Measurements from ENCODE around the gene LRRC8A. TPM values are rescaled to one million over a fixed set of nuclear protein-coding genes. Genes with fewer than 3 reads are reported as not detected.
"Not testable (repeated sequence)": the region's sequence is repeated elsewhere in the genome, so short reads cannot be mapped to it uniquely, and the experiment has no call there.

LRRC8A gene
- total and polyA plus RNA-seq, 5 donors, result 22.5 to 49.8 (median 28.0) TPM

DNA sequence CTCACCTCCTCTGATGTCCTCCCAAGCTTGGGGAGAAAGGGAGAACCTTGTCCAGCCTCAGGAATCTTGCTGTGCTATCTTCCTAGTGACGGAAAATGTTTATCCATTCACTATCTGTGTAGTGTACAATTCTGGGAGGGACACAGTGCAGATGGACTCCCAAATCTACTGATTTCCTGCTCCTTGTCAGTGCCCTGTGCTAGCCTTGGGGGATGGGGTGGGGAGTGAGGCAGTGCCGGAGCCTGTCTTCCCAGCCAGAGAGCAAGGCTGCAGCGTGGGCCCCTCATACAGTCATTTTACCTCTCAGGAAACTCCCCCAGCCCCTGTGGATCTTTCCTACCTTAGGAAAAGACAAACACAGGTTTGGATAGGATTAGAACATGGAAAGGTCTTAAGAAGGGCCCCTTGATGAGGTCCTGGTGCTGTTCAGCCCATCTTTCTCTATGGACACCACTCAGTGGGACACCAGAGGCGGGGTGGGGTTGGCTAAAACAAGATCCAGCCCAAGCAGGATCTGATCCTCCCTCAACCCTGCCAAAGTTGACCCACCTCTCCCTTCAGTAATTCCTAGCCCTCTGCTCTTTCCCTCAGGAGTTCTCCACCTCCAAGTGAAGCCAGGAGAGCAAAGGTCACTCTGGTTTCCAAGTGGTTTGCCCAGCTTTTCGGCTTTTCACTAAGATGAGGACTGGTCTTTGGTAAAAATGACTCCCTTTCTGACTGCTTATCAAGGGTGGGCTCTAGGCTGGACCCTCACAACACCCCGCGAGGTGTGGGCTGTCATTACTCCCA is 62.1 kb downstream of the LRRC8A start:
- intact Hi-C loops (cut with DNase I), result no loop called here
- WGBS, result 87% methylated on average over 7 of the region's 7 CpGs
- no peaks in the 10 kb centered on the region for H3K27me3 ChIP-seq (ENCODE audit: control insufficient read depth, insufficient read depth)
- DNase-seq, result no peak
- no peaks in the 10 kb centered on the region for H3K9me3 ChIP-seq (ENCODE audit: control insufficient read depth, low read length)
- peaks cover 7% of the 10 kb centered on the region for H3K4me1 ChIP-seq (ENCODE audit: control insufficient read depth, insufficient read depth, low read length)
- H3K4me3 ChIP-seq (ENCODE audit: low read length), result no peak overlapping the region
- H3K27ac ChIP-seq (ENCODE audit: low read length), result no peak overlapping the region
- ATAC-seq, result no peak

GRCh38 chr9:128944966-128945365 is 63.0 kb downstream of the LRRC8A start:
- H3K27ac ChIP-seq (ENCODE audit: low read length); H3K9me3 ChIP-seq (ENCODE audit: control insufficient read depth, low read length); H3K4me3 ChIP-seq (ENCODE audit: low read length); H3K27me3 ChIP-seq (ENCODE audit: control insufficient read depth, insufficient read depth); H3K4me1 ChIP-seq (ENCODE audit: control insufficient read depth, insufficient read depth, low read length); DNase-seq; intact Hi-C loops (cut with DNase I); ATAC-seq: not testable (repeated sequence)
- 88% methylated on average over 7 of the region's 7 CpGs for WGBS

DNA sequence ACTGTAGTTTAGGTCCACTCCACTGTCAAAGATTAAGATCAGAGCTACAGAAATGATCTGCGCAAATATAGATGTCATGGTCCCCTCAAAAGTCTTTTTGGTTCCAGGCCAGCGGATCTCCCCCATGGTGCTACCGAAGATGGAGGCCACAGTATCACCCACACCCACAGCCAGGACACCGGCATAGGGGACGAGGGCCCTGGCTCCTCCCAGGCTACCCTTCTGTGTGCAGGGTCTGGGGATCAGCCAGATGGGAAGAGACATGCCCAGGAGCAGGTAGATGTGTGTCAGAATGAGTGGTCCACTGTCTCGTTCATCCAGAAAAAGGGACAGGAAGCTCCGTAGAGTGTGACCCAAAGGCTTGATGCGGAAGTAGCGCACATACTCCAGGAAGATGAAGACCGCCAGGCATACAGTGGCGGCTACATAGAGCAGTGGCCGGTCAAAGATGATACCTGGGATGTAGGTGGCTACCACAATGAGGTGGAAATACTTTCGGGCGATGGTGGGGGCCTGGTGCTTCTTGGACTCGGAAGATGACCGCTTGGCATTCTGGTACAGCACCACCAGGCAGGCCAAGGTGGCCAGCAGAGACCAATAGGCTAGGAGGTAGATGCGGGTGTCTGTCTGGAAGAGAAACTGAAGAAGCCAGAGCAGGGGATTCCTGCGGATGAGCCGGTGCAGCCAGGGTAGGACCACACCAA is 64.0 kb downstream of the LRRC8A start:
- H3K27ac ChIP-seq (ENCODE audit: low read length), result no peak overlapping the region
- intact Hi-C loops (cut with DNase I), result no loop called here

GRCh38 chr9:128946571-128947276 is 64.8 kb downstream of the LRRC8A start:
- ATAC-seq (peak; percentile 27 to 31), DNase-seq (peak in 1 of 3 donors; percentile 74)
- Histone ChIP-seq H3K27ac (ENCODE audit: low read length) (peak overlapping the region; percentile 77), H3K4me3 (ENCODE audit: low read length) (peak overlapping the region; percentile 57), H3K9me3 (ENCODE audit: control insufficient read depth, low read length) (no peaks in the 10 kb centered on the region), H3K27me3 (ENCODE audit: control insufficient read depth, insufficient read depth) (no peaks in the 10 kb centered on the region), H3K4me1 (ENCODE audit: control insufficient read depth, insufficient read depth, low read length) (peaks cover 7% of the 10 kb centered on the region)
- WGBS, result 23% methylated on average over 30 of the region's 30 CpGs
- intact Hi-C loops (cut with DNase I), result no loop called here

More for the DNA sequence above, 64.0 kb downstream of the LRRC8A start:
- ATAC-seq, result no peak
- Histone ChIP-seq H3K27me3 (ENCODE audit: control insufficient read depth, insufficient read depth) (no peaks in the 10 kb centered on the region), H3K4me3 (ENCODE audit: low read length) (no peak overlapping the region), H3K4me1 (ENCODE audit: control insufficient read depth, insufficient read depth, low read length) (peaks cover 7% of the 10 kb centered on the region), H3K9me3 (ENCODE audit: control insufficient read depth, low read length) (no peaks in the 10 kb centered on the region)
- no peak for DNase-seq
- WGBS, result 96% methylated on average over 19 of the region's 19 CpGs

DNA sequence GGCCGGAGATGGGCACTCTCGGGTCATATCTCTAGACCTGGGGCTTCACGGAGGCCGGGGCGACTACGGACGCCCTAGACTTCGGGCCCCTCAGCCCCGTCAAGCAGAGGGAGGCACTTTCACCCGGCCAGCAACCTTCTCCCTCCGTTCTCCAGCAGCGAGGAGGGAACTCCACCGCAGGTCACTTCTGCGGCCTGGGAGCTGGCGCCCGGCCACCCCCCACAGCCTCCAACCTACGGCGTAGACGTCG is 65.3 kb downstream of the LRRC8A start:
- Histone ChIP-seq H3K4me3 (ENCODE audit: low read length) (peak overlapping the region; percentile 57), H3K4me1 (ENCODE audit: control insufficient read depth, insufficient read depth, low read length) (peaks cover 7% of the 10 kb centered on the region), H3K9me3 (ENCODE audit: control insufficient read depth, low read length) (no peaks in the 10 kb centered on the region), H3K27ac (ENCODE audit: low read length) (peak overlapping the region; percentile 77), H3K27me3 (ENCODE audit: control insufficient read depth, insufficient read depth) (no peaks in the 10 kb centered on the region)
- intact Hi-C loops (cut with DNase I), result no loop called here
- ATAC-seq (peak in 1 of 2 donors; percentile 36), DNase-seq (no peak)
- under 1% methylated on average over 20 of the region's 20 CpGs for WGBS

DNA sequence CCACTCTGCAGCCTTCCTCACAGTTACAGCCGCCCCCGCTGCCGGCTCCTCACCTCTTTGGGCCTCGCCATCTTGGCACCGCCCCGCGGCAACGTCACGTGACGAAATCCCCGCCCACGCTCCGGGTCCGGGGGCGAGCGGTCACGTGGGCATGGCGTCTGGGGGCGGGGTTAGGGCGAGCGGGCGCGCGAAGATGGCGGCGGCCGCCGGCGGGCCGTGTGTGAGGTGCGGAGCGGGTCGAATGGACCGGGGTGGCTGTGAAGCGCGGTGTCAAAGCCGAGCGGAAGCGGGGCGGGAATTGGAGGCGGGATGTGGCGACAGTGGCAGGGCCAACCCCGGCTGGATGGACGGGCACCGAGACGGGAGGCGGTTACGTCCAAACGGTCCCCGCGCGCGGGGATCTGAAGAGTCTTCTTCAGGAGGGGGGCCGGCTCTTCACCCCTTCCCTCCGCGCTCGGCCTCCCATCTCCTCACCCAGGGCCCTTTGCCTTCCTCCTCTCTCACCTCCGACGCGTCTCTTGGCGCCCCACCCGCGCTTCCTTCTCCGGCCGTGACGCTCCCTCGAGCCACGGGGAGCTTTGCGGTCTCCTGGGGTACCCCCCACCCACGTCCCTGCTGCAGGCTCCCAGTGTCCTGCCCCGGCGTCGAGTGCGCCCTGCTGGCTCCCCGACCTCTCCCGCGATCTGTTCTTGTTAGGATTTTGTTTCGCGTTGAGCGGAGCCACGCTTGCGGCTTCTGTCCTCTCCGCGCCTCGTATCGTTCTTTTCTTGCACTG is 65.8 kb downstream of the LRRC8A start, which contains the start of the genes DOLK and NUP188:
Gene DOLK (minus strand): TSS at position 77 of the 775 bp plus-strand sequence. CDS start 300 bp downstream, outside the sequence.
Gene NUP188 (plus strand): TSS at position 173 of the 775 bp plus-strand sequence. CDS start 21 bp downstream, at position 194.
- Histone ChIP-seq H3K27me3 (ENCODE audit: control insufficient read depth, insufficient read depth) (no peaks in the 10 kb centered on the region), H3K4me1 (ENCODE audit: control insufficient read depth, insufficient read depth, low read length) (peaks cover 7% of the 10 kb centered on the region), H3K4me3 (ENCODE audit: low read length) (peak within 1 kb of the TSS; percentile 57), H3K9me3 (ENCODE audit: control insufficient read depth, low read length) (no peaks in the 10 kb centered on the region), H3K27ac (ENCODE audit: low read length) (peak within 1 kb of the TSS; percentile 78)
- intact Hi-C loops (cut with DNase I), result no loop called here
- ATAC-seq (peak; percentile 90 to 92), DNase-seq (peak; percentile 97 to 99 (median 99))
- WGBS, result under 1% methylated on average over 86 of the region's 86 CpGs

- H3K4me1 ChIP-seq (ENCODE audit: control insufficient read depth, insufficient read depth, low read length); H3K9me3 ChIP-seq (ENCODE audit: control insufficient read depth, low read length); DNase-seq; ATAC-seq; H3K27ac ChIP-seq (ENCODE audit: low read length); intact Hi-C loops (cut with DNase I); H3K4me3 ChIP-seq (ENCODE audit: low read length); H3K27me3 ChIP-seq (ENCODE audit: control insufficient read depth, insufficient read depth): not testable (repeated sequence)
- WGBS, result 98% methylated on average over 9 of the region's 9 CpGs
Observed at GRCh38 chr9:128961403-128961802, 79.5 kb downstream of the LRRC8A start.

Other genes with a start within 250 kb of the LRRC8A start
- gene DYNC2I2, start 225.3 kb upstream of the LRRC8A start, total RNA-seq, result 10 to 100 TPM; 13.5 to 25.6 (median 18.5) TPM
- 30.2 TPM for gene DYNC2I2, start 225.3 kb upstream of the LRRC8A start, polyA plus RNA-seq
- 100 to 1,000 TPM; 180 to 210 (median 191) TPM for gene SET, start 192.9 kb upstream of the LRRC8A start, total RNA-seq
- gene SET, start 192.9 kb upstream of the LRRC8A start, polyA plus RNA-seq, result 86.1 TPM
- gene PKN3, start 179.6 kb upstream of the LRRC8A start, total RNA-seq, result 1 to 10 TPM; 4.7 to 8.7 (median 7.4) TPM
- 6.5 TPM for gene PKN3, start 179.6 kb upstream of the LRRC8A start, polyA plus RNA-seq
- 10 to 100 TPM in 1 of 4 donors, 1 to 10 TPM in 3; 8.3 to 11.5 (median 9.4) TPM for gene ZDHHC12, start 158.0 kb upstream of the LRRC8A start, total RNA-seq
- 13.1 TPM for gene ZDHHC12, start 158.0 kb upstream of the LRRC8A start, polyA plus RNA-seq
- gene ZER1, start 110.2 kb upstream of the LRRC8A start, total RNA-seq, result 10 to 100 TPM; 40.6 to 56.8 (median 47.2) TPM
- 34.7 TPM for gene ZER1, start 110.2 kb upstream of the LRRC8A start, polyA plus RNA-seq
- 10 to 100 TPM; 15.8 to 20.8 (median 19.3) TPM for gene TBC1D13, start 94.9 kb upstream of the LRRC8A start, total RNA-seq
- gene TBC1D13, start 94.9 kb upstream of the LRRC8A start, polyA plus RNA-seq, result 12.5 TPM
- 10 to 100 TPM; 42.9 to 70.5 (median 56.6) TPM for gene ENDOG, start 63.6 kb upstream of the LRRC8A start, total RNA-seq
- 64.5 TPM for gene ENDOG, start 63.6 kb upstream of the LRRC8A start, polyA plus RNA-seq
- gene SPOUT1, start 52.3 kb upstream of the LRRC8A start, total RNA-seq, result 10 to 100 TPM; 13.4 to 22.1 (median 17.2) TPM
- 11.9 TPM for gene SPOUT1, start 52.3 kb upstream of the LRRC8A start, polyA plus RNA-seq
- 10 to 100 TPM; 10.1 to 18.0 (median 14.0) TPM for gene KYAT1, start 183 bp upstream of the LRRC8A start, total RNA-seq
- gene KYAT1, start 183 bp upstream of the LRRC8A start, polyA plus RNA-seq, result 14.7 TPM
- gene PHYHD1, start 38.8 kb downstream of the LRRC8A start, total RNA-seq, result 10 to 100 TPM; 30.4 to 64.4 (median 38.0) TPM
- 57.8 TPM for gene PHYHD1, start 38.8 kb downstream of the LRRC8A start, polyA plus RNA-seq
- 10 to 100 TPM; 10.0 to 11.8 (median 11.2) TPM for gene DOLK, start 65.5 kb downstream of the LRRC8A start, total RNA-seq
- gene DOLK, start 65.5 kb downstream of the LRRC8A start, polyA plus RNA-seq, result 9.6 TPM
- gene NUP188, start 65.6 kb downstream of the LRRC8A start, total RNA-seq, result 10 to 100 TPM; 16.1 to 24.6 (median 17.8) TPM
- gene NUP188, start 65.6 kb downstream of the LRRC8A start, polyA plus RNA-seq, result 9.8 TPM
- gene SH3GLB2, start 146.2 kb downstream of the LRRC8A start, total RNA-seq, result 10 to 100 TPM; 36.1 to 47.4 (median 40.2) TPM
- 45.1 TPM for gene SH3GLB2, start 146.2 kb downstream of the LRRC8A start, polyA plus RNA-seq
- gene MIGA2, start 154.5 kb downstream of the LRRC8A start, total RNA-seq, result 10 to 100 TPM; 30.3 to 40.7 (median 36.2) TPM
- gene MIGA2, start 154.5 kb downstream of the LRRC8A start, polyA plus RNA-seq, result 35.8 TPM
- gene DOLPP1, start 199.0 kb downstream of the LRRC8A start, total RNA-seq, result 1 to 10 TPM; 6.3 to 7.3 (median 6.8) TPM
- 3.3 TPM for gene DOLPP1, start 199.0 kb downstream of the LRRC8A start, polyA plus RNA-seq
- gene CRAT, start 228.7 kb downstream of the LRRC8A start, total RNA-seq, result 10 to 100 TPM; 47.0 to 69.9 (median 56.8) TPM
- gene CRAT, start 228.7 kb downstream of the LRRC8A start, polyA plus RNA-seq, result 63.3 TPM
- 100 to 1,000 TPM; 115 to 170 (median 144) TPM for gene PTPA, start 229.3 kb downstream of the LRRC8A start, total RNA-seq
- 147 TPM for gene PTPA, start 229.3 kb downstream of the LRRC8A start, polyA plus RNA-seq

Measured in right cardiac atrium (tissue), 5 donors.